ENCODE measurements around the gene GNAI3.

DNA sequence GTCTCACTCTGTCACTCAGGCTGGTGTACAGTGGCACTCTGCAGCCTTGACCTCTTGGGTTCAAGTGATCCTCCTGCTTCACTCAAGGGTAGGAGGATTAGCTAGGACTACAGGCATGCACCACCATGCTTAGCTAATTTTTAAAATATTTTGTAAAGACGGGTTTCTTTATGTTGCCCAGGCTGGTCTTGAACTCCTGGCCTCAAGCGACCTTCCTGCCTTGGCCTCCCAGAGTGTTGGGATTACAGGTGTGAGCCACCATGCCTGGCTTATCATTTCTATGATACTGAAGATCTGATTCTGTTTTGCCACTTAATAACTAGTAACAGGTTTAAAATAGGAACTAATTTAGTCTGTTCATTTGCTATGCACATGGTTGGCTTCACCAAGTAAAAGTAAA is 33.6 kb downstream of the GNAI3 start:
- no peak for TF ChIP-seq JUND (CRISPR knock-in tag; IDR thresholded peaks at IDR 0.05)
- TF ChIP-seq ZFP41 (CRISPR knock-in tag; IDR thresholded peaks at IDR 0.05; ENCODE audit: borderline replicate concordance) = no peak
- TF ChIP-seq, protein P1, sequence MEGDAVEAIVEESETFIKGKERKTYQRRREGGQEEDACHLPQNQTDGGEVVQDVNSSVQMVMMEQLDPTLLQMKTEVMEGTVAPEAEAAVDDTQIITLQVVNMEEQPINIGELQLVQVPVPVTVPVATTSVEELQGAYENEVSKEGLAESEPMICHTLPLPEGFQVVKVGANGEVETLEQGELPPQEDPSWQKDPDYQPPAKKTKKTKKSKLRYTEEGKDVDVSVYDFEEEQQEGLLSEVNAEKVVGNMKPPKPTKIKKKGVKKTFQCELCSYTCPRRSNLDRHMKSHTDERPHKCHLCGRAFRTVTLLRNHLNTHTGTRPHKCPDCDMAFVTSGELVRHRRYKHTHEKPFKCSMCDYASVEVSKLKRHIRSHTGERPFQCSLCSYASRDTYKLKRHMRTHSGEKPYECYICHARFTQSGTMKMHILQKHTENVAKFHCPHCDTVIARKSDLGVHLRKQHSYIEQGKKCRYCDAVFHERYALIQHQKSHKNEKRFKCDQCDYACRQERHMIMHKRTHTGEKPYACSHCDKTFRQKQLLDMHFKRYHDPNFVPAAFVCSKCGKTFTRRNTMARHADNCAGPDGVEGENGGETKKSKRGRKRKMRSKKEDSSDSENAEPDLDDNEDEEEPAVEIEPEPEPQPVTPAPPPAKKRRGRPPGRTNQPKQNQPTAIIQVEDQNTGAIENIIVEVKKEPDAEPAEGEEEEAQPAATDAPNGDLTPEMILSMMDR (CRISPR knock-in tag; IDR thresholded peaks at IDR 0.05) = no peak
- TF ChIP-seq TARDBP (CRISPR knock-in tag; IDR thresholded peaks at IDR 0.05) = no peak
- no peak for TF ChIP-seq SNRNP70 (IDR thresholded peaks at IDR 0.05; ENCODE audit: low read depth, low read length)
- TF ChIP-seq, protein P2, sequence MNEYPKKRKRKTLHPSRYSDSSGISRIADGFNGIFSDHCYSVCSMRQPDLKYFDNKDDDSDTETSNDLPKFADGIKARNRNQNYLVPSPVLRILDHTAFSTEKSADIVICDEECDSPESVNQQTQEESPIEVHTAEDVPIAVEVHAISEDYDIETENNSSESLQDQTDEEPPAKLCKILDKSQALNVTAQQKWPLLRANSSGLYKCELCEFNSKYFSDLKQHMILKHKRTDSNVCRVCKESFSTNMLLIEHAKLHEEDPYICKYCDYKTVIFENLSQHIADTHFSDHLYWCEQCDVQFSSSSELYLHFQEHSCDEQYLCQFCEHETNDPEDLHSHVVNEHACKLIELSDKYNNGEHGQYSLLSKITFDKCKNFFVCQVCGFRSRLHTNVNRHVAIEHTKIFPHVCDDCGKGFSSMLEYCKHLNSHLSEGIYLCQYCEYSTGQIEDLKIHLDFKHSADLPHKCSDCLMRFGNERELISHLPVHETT (CRISPR knock-in tag; conservative IDR thresholded peaks at IDR 0.05) = no peak
